Prostate gland (tissue), 2 donors: ENCODE data around the gene NKG7.
A peak's percentile ranks its signal among the peaks of the same experiment; 100 is the strongest.

Experiments
- CTCF ChIP-seq, 4 experiments: fragments of 200-600 bp in 2 of 4; fragments of 450-650 bp in 2 of 4; sonication (generic) in 2 of 4; IDR thresholded peaks; 1 replicate in 3 of 4; 2 replicates in 1 of 4; pipeline ENCODE4 v1.5.1; 2016 to 2019; ENCODE audit warnings: antibody characterized with exemption in 4 of 4, mild to moderate bottlenecking in 2 of 4, moderate library complexity in 2 of 4
- POLR2A ChIP-seq: fragments of 450-650 bp; IDR thresholded peaks from one replicate; pipeline ENCODE4 v1.6.1; 2016; ENCODE audit warnings: antibody characterized with exemption, mild to moderate bottlenecking
- POLR2AphosphoS5 ChIP-seq: sonication (generic); formaldehyde crosslinking; IDR thresholded peaks from one replicate; pipeline ENCODE4 v1.6.1; 2017; ENCODE audit warnings: antibody characterized with exemption

GRCh38 chr19:51366389-51367254 lies 5.8 kb downstream of the NKG7 start:
- TF ChIP-seq CTCF (IDR thresholded peaks at IDR 0.05) (no peak), POLR2AphosphoS5 (peak; percentile 98), POLR2A (peak; percentile 95)
